ENCODE measurements around the gene PUS10.

DNA sequence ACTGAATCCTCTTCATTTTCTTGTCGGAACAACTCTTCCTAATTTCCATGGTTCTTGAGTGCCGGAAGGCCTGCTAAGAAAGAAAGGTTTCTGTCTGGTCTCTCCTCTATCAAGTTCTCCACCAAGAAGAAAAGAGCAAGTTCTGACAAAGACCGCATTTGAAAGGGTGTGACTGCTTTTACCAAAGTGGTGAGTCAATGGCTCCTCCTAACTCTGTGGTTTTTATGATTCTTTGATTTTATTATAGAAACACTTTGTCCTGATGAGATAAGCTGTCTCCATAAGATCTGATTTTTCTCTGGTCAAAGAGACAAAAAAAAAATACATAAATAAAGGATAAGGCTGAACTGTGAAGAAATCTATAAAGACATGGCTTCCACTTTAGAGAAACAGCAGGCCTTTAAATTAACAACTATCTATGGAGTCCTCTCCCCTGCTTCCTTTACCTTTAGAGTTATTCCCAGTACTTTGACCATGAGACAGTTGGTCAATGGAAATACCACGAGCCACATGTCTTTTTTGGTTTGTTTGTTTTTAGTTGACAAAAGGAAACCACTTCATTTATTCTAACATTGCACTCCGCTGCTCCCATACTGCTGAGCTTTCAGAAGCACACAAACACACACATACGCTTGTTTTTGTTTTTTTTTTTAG is 69.0 kb downstream of the PUS10 start:
- TF ChIP-seq CTCF (IDR thresholded peaks at IDR 0.05) (no peak), POLR2AphosphoS5 (IDR thresholded peaks at IDR 0.05) (no peak)
